GM18868 (cell line): Measurements from ENCODE around the gene UBE2M.
"Not testable (repeated sequence)": the region's sequence is repeated elsewhere in the genome, so short reads cannot be mapped to it uniquely, and the experiment has no call there.

ENCODE experiments used
- ATAC-seq: cut with Tn5 transposase; IDR thresholded peaks from one replicate; pipeline ENCODE4 v1.9.1; 2021; ENCODE audit warnings: mild to moderate bottlenecking, moderate library complexity; ENCODE audit not compliant: unreplicated experiment

The UBE2M gene

DNA sequence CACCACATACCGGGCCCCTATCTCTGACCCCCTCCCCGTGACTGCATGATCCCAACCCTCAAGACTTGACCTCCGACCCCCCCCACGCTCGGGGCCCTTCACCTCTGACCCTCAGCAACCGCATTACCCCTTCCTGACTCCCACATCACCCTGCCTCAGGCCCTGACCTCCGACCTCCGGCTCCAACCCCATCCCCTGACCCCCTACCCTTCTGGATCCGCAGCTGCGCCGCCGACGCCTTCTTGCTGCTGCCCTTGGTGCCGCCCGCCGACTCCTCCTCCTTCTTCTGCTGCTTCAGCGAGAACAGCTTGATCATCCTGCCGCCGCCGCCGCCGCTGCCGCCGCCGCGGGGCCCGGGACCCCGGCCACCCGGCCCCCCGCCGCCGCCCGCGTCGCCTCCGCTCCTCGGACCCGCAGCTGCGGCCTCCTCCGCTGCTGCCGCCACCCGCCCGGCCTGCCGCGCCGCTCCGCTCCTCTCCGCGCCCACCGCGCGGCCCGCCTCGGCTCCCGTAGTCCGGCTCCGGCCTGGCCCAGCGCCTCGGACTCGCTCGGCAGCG lies at the start of gene UBE2M:
UBE2M (minus strand) TSS at position 546 of the 557 bp plus-strand sequence; CDS start at position 316, 230 bp downstream.
- no peak for ATAC-seq

- not testable (repeated sequence) for ATAC-seq
Measured at GRCh38 chr19:58607213-58607612, 48.8 kb upstream of the UBE2M start.

GRCh38 chr19:58606251-58606896 lies 48.0 kb upstream of the UBE2M start:
- not testable (repeated sequence) for ATAC-seq

DNA sequence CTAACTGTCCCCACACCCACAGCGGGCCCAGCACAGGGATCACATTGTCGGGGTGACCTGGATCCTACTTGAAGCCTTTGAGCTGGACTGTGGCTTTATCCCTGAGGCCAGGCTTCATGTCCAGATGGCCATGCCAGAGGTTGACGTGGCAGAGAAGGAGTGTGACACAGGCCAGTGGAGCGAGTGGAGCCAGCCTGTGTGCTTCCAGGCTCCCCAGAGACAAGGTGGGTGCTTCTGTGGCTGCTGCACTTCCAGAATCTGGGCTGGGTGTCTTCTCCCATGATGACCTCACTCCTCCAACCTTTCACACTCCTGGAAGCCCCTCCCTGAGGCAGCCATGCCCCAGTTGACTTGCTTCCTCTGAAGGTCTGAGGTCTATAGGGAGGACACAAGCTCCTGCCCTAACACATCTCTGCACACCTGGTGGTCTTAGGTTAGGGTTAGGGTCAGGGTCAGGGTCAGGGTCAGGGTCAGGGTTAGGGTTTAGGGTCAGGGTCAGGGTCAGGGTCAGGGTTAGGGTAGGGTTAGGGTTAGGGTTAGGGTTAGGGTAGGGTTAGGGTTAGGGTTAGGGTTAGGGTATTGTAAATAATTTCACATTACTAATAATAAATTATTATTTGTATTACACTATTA lies 27.8 kb upstream of the UBE2M start:
- no peak for ATAC-seq

GRCh38 chr19:58585442-58586132 lies 27.2 kb upstream of the UBE2M start:
- no peak for ATAC-seq

DNA sequence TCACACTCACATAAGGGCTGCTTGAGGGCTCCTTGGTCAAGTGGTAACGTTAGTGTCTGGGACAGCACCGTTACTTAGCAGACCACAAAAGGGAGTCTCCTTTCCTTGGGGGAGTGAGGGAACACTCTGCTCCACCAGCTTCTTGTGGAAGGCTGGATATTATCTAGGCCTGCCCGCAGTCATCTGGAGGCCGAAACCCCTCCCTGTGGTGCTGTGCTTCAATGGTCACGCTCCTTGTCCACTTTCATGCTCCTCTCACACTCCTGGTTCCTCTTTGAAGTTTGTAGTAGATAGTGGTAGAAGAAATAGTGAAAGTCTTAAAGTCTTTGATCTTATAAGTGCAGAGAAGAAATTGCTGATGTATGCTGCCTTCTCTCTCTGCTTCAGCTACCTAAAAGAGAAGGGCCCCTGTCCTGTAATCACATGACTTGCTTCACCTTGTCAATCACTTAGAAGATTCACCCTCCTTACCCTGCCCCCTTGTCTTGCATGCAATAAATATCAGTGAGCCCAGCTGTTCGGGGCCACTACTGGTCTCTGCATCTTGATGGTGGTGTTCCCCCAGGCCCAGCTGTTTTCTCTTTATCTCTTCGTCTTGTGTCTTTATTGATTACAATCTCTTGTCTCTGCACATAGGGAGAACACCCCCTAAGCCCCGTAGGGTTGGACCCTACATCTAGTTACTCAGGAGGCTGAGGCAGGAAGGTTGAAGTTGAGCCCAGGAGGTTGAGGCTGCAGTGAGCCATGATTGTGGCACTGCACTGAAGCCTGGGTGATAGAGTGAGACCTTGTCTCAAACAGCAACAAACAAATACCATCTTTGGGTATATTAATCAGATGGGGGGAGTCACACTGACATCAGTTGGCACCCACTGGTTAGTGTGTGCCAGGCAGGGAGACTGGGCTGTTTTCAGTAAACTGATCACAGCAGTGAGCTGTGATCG lies 26.4 kb upstream of the UBE2M start:
- ATAC-seq: no peak

DNA sequence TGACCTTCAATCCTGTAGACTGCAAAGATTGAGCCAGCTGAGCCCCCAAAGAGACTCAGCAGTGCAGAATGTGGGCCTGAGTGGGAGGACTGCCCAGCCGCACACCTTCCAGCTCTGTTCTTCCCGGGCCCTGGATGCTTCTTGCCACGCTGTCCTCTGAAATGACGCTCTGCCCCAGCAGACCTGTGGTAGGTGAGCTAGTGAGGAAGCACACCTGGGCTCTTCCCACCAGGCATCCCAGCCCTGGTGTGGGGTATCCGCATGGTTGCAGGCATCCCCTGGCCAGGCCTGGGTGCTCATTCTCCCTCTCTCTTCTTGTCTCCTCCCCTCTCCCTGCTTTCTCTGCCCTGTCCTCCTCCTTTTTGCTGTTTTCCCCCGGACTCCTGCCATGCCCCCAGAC lies 24.6 kb upstream of the UBE2M start:
- no peak for ATAC-seq

- peak; percentile 83 for ATAC-seq
Measured at GRCh38 chr19:58581227-58582141, 23.1 kb upstream of the UBE2M start.

DNA sequence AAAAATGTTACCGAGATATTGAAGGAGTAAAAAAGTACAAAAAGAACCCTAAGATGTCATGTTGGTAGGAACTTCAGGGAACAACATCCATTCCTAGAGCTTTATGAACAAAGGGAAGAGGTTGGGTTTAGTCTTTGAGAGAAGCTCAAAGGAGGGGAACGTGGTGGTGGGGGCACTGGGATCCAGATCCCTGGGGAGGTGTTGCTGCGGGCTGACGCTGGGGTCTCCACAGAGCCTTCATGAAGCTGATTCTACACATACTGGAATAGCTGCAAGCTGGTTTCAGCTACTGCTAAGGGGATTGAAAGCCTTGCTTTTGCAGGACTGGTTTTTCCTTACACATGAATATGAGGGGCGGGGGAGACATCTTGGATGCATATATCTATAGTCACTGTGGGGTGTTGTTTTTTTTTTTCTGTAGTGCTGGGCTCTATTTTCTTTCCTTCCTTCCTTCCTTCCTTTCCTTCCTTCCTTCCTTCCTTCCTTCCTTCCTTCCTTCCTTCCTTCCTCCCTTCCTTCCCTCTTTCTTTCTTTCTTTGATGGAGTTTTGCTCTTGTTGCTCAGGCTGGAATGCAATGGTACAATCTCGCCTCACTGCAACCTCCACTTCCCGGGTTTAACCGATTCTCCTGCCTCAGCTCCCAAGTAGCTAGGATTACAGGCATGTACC lies 21.2 kb upstream of the UBE2M start:
- ATAC-seq: no peak

DNA sequence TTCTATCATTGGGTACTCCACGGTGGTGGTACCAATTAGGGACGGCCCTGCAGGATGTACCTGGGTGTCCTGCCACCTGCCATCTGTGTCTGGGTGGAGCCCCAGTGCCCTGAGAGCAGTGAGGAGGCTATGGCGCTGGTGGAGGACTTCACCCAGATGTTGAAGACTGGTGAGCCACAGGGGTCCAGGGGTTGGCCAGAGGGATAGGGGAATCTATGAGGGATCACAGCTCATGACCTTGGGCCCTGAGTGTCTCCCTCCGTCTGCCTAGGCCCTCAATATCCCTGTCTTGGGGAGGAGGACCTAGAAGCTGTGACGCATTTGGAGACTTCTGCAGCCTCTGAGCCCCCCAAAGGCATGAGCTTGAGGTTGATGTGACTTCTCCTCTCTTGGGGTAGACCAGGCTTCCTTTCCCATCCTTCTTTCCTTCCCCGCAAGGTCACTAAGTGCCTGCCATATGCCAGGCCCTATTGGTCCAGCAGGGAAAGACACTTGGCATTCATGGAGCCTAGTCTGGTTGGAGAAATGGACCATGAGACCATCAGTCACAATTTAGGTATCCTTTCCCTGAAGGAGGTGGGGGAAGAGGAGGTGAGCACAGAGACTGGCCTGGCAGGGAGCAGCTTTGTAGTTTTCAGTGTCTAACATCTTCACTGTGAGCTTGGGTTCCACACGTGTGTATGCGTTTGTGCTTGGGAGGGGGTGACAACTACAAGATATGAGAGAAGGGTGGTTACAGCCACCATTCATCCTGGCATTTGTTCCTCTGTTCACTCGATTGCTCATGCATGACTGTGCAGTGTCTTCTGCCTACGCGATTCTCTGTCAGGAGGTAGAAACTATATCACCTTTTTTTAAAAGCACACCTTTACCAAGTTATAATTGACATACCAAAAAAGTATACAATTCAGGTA lies 19.9 kb upstream of the UBE2M start:
- ATAC-seq: no peak

- ATAC-seq: not testable (repeated sequence)
Measured at GRCh38 chr19:58577581-58577980, 19.2 kb upstream of the UBE2M start.

DNA sequence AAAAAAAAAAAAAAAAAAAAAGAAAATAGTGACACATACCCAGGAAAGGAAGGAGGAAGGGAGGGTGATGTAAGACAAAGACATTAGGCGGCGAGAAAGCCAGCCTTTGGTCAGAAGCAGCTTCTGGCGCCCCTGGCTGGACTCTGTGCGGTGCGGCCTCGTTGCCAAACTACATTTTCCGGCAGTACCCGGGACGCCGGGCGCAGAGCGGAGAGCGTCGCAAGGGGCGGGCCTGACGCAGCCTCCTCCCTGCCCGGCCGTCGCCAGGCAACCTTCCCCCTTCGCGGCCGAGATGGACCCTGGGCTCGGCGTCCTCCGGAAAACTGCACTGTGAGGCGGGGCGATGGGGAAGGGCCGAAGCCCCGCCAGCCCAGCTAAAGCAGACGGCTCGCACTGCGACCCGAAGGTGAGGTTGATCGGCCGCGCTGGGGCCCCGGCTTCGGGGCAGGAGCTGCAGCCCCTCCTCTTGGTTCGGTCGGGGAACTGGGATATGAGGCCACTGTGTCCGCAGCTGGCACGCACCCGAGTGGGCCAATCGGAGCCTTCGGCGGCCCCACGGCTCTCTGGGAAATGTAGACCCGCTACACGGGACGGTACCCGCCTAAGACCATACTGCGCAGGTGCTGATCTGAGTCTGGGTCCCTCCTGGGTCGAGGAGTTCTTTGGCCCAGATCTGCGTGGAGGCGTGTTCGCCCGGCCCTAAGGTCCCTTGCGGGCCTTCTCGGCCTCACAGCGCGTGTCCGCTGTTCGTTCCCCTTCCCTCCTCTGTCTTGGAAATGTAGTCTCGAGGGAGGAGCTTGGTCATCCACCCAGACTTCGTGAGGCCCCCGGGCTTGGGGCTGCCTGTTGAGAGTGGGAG lies 17.0 kb upstream of the UBE2M start:
- ATAC-seq: peak; percentile 40

GRCh38 chr19:58573658-58574164 lies 15.3 kb upstream of the UBE2M start:
- no peak for ATAC-seq

DNA sequence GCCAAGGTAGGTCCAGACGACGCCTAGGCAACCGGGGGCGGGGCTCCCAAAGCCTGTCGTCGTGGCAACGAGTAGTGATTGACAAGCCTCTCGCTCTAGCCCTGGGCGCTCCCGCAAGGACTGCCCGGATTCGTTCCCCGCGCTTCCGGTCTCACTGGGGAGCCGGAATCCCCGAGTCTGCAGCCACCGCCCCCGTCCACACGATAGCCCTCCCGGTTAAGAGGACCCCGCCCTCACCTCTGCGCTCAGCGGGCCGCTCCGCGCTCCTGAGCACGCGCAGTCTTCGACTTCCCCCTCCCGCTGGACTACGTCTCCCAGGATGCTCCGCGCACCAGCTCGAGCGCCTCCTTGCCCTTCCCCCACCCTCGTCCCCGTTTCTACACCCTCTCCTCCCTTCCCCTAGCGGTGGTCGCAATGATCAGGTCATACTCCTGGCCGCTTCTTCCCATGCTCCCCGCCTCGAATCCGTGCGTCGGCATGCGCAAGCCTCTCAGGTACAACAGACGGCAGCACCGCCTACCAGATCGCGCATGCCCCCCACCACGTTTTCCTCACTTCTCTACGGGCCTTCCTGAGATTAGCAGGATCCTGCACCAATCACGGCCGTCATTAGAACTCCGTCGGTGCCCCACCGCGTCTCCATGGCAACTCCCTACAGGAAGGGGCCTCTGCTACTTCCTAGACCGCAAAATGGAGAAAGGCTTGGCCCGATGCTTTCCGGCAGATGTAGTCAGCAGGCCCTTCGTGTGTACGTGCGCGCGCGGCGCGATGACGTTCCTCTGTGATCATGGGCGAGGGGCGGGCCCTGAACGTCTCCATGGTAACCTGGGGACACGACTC lies 14.6 kb upstream of the UBE2M start, which contains the start of gene MZF1:
MZF1 (minus strand) TSS at position 518 of the 840 bp plus-strand sequence. CDS start 1,946 bp downstream, outside the sequence.
- peak; percentile 55 for ATAC-seq

DNA sequence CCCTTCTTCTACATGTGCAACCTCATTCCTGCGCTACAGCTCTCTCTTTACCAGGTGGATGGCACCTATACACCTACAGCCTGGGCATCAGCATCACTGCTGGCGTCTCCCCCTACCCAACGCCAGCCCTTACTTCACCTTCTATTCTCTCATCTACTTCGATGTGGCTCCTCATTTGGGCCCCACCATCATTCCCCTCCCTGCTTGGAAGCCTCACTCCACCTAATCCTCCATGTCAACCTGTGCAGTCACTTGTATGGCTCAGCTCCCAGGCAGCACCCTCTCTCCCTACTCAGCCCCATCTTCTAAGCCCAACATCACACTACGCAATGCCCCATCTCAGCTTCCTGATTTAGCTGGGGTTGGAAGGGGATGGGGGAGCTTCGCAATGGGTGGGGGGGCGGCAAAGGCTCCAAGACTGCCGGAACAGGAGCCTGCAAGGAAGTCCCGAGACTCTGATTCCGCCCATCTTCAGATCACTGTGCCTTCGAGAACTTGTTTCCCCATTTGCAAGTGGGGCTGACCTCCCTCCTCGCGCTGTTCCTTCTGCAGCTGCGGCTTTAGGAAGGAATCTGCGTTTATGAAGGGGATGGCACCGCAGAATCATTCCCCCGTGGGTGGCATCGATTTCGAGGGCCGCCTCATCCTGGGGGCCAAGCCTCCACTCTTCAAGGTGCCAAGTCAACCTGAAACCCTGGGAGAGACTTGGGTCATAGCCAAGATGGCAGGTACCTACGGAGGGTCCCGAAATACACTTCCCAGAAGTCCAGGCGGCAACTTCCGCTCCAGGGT lies 13.8 kb upstream of the UBE2M start:
- ATAC-seq: no peak
